ENCODE measurements around the gene GRK2.
"Not testable (repeated sequence)": the region's sequence is repeated elsewhere in the genome, so short reads cannot be mapped to it uniquely, and the experiment has no call there.

The GRK2 gene

DNA sequence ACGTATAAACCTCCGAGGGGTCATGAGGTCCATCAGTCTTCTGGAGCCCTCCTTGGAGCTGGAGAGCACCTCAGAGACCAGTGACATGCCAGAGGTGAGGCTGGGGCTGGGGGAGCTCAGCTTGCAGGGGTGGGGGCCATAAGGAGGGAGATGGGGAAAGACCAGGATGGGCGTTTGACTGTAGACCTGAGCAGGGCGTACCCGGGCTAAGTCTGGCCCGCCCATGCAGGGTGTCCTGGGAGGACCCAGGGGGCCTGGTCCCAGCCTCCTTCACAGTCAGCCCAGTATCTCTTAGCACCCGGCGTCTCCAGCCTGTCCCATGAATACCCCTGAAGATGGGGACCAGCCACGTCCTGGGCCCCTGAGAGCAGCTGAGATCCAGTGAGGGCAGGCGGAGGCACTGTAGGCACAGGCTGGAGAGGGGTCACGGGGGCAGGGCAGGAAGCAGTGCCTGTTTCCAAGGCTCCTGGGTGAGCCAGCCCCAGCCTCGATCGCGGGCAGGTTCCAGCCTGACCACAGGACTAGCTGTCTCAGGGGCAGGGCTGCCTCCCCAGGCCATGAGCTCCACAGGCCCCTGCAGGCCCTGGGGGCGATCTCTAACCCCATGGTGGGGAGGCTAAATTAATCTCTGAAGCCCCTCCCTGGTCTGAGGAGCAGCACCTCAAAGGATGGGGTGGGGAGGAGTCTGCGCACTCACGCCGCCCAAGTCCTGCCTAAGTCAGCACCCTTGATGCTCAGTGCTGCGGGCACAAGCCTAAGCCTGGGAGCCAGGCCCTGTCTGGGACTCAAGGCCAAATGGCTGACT lies 44.2 kb downstream of the GRK2 start:
- no peak for DNase-seq

DNA sequence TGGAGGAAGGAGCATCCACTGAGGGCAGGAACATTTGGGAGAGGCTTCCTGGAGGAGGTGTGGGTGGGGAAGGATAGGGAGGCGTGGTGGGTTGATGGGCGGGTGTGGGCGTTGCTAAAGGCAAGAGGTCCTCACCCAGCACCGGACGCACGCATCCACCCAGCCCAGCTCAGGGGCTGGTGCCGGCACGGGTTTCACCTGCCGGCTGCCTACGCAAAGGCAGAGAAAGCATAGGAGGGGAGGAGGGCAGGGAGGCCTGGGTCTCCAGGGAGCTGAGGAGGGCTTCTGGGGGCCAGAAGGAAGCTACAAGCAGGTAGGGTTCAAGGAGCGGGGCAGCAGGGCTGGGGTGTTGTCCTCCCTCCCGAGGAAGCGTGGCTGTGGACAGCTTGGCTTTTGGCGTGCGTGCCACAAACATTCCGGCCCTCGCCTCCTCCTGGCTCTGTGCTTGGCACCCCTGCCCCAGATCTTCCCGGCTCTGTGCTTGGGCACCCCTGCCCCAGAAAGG lies 44.8 kb downstream of the GRK2 start:
- DNase-seq = no peak

DNA sequence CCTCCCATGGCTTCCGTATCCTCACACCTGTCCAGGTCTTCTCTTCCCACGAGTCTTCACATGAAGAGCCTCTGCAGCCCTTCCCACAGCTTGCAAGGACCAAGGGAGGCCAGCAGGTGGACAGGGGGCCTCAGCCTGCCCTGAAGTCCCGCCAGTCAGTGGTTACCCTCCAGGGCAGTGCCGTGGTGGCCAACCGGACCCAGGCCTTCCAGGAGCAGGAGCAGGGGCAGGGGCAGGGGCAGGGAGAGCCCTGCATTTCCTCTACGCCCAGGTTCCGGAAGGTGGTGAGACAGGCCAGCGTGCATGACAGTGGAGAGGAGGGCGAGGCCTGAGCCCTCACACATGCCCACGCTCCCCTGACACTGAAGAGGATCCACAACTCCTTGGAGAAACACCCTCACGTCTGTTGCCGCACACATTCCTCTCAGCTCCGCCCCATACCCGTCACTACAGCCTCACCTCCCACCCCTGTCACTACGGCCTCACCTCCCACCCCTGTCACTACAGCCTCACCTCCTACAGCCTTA lies 45.3 kb downstream of the GRK2 start:
- no peak for DNase-seq

DNA sequence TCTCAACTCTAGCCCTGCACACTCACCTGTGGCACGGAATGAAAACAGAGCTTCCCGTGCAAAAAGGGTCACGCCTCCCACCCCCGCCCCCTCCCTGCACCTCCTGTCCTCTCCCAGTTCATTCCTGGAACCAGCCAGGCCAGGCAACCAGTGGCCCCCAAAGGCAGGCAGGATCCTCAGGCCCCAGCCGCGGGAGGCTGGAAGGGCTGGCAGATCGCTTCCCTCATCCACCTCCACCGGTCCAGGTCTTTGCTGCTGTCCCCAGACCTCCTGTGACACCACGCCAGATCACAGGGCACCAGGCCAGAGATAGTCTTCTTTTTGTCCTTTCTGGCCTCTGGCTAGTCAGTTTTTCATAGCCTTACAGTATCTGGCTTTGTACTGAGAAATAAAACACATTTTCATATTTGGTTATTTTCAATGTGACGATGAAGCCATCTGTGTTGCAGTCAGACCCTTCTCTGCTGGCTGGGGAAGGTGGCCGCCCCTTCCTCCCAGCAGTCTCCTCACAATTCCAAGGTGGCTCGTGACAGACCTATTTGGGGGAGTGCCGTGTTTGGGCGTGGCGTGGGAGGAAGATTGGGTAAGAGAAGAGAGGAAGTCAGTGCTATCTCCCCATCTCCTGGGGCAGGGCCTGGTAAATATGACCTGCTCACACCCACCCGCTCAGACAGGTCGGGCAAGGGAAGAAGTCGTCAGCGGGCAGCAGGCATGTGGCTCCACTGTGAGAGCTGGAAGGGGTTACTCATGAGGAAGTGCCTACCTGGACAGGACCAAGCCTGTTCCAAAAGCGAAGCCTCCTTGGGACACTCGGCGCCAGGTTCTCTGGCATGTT lies 46.1 kb downstream of the GRK2 start:
- DNase-seq = no peak

DNA sequence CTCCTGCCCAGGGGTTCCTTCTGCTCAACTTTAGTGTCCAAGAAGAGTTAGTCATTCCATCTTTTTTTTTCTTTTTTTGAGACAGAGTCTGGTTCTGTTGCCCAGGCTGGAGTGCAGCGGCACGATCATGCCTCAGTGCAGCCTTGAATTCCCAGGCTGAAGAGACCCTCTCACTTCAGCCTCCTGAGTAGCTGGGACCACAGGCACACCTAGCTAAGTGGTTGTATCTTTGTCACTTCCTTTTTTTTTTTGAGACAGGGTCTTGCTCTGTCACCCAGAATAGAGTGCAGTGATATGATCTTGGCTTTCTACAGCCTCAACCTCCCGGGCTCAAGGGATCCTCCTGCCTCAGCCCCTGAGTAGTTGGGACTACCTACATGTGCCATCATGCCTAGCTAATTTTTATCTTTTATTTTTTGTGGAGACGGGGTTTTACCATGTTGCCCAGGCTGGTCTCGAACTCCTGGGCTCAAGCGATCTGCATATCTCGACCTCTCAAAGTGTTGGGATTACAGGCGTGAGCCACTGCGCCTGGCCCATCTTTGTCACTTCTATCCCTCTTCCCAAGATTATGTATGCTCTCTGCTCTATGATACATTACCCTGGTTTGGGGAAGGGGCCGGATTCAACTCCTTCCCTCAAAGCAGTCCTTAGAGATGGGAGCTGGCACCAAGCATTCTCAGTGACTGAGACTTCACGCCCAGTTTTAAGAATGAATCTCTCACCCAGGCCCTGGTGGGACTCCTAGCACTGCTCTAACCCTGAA lies 47.0 kb downstream of the GRK2 start:
- no peak for DNase-seq

DNA sequence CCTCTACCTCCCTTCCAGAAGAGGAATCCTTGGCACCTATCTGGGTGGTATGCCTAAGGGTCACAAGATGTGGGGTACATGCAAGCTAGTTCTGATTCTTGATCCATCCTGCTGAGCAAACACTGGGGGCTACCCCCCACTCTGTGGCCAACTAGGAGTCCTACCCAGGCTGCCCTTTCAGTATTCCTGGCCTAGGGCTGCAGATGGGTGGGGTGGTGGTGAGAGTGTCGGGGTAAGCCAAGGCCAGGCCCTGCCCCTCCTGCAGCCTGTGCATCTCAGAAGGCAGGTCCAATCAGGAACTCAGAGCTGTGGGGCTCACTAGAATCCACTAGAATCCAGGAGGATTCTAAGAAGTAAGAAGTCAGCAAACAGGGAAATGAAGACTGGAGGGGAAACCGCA lies 47.9 kb downstream of the GRK2 start:
- no peak for DNase-seq

DNA sequence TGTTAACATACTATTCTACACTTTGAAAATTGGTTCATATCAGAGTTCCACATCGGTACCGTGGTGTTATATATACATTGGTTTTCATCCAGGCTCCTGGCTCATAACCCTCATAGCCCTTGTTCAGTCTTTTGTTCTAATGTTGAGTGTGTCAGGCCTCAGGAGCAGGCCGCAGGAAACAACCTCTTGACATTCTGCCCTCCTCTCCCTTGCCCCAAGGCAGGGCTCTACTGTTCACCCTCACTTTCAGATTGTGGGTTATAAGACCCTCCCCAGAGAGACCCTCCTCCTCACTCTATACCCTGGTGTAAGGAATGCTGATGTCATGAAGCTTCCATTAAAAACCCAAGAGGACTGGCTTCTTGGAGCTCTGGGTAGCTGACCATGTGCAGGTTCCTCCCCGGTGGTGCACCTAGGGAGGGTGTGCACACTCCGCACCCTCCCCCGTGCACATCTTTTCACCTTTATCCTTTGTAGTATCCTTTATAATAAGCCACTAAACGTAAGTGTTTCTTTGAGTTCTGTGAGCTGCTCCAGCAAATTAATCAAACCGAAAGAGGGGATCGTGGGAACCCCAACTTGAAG lies 49.1 kb downstream of the GRK2 start:
- no peak for DNase-seq

DNA sequence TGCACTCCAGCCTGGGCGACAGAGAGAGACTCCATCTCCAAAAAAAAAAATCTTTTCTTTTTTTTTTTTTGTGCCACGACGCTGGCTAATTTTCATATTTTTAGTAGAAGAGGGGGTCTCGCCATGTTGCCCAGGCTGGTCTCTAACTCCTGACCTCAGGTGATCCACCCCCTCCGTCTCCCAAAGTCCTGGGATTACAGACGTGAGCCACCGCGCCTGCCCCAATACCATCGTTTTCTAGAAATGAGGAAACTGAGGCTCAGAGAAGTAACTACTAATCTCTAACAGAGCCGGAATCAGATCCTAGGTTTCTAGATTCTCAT lies 50.6 kb downstream of the GRK2 start:
- DNase-seq = no peak

DNA sequence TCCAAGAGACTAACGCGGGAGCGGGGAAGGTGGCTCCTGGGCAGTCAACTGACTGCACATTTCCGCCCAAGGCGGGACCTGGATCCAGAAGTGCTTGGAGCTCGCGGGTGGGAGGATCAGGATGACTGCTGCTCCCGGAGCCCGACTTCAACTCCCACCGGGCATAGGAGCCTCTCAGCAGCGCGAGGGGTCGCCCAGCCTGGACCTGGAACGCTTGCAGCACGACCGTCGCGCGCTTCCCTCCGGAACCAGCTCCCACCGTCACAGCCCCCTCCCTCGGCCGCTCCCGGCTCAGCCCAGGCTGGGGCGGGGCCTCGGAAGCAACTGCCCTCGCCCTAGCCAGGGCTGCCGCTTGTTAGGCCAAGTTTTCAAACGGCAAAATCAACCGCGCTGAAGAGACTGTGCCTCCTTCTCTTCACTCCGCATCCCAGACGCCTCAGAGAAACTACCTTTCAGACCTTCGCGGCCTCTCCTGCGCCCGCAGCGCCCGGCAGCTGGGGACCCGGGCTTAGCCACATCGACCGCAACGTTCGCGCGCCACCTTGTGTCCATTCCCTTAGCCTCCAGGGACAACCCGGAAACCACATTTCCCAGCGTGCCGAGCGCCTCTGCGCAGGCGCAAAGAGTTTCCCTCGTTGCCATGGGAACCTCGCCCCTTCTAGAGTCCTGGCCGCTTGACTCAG lies 51.1 kb downstream of the GRK2 start:
- DNase-seq = peak; percentile 60 to 99 (median 94)

DNA sequence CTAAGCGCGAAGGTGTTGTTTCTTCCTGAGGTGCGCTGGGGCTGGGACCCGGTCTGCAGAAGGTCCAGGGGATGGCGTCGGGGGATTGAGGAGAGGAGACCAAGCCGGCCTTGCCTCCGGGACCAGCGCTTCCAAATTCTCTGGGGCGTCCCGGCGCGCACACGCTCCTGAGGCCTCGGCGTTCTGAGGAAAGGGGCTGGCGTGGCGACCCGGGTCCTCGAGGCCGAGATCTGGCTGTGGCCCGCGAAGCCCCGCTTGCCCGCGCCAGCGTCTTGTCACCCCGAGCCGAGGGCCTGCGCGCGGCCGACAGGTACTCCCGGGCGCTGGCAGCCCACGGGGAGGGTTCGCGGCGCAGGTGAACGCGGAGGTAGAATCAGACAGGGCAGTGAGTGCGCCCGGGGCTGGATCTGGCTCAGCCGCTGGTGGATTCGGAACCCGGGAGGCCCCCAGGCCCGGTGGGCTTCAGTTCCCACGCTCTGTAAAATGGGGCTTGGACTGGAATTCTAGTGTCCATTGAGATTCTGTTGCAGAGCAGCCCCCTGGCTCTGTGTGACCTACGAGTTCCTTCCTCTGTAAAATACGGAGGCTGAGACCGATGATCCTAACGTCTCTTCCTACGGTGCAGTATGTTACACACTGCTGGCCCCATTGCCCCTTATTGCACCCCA lies 51.7 kb downstream of the GRK2 start:
- peak in 1 of 58 donors; percentile 54 for DNase-seq

DNA sequence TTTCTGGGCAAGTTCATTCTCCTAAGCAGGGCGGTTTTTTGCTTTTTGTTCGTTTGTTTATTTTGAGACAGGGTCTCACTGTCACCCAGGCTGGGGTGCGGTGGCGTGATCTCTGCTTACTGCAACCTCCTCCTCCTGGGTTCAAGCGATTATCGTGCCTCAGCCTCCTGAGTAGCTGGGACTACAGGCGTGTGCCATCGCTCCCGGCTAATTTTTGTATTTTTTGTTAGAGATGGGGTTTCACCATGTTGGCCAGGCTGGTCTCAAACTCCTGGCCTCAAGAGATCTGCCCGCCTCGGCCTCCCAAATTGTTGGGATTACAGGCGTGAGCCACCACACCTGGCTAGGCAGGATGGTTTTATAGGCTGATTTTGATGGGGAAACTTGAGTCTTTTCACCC lies 52.6 kb downstream of the GRK2 start:
- DNase-seq = not testable (repeated sequence)

DNA sequence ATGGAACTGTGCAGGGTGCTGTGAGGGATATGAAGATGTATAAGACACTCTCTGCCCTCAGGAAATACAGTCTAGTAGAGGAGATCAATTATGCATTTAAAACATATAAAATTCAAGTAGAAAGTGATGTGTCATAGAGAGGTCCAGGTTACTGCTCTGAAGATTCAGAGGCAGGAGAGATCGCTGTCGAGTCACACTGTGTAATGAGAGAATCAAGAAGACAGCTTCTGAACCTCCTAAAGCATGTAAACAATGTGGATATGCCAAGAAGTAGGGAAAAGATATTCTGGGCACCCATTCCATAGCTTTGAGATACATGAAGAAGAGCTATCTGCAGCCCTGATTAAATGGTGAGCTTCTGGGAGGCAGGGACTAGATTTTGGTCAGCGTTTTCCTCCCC lies 53.7 kb downstream of the GRK2 start:
- DNase-seq = no peak

DNA sequence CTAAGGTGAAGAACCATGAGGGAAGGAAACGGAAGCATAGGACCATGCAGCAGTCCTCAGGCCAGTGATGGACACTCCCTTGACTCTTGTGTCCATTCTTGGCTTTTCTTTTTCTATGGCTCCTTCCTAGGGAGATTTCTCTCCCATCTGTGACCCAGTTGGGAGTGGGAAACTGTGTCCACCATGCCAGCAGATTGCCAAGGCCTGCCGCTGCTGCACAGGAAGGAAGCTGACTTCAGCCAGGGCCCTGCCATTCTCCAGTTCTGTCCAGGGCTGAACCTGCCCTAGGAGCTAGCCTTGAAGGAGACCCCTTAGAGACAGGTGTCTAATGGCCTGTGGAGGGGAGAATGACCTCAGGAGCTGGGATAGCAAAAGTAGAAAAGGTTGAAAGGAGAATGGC lies 54.4 kb downstream of the GRK2 start:
- DNase-seq = no peak

DNA sequence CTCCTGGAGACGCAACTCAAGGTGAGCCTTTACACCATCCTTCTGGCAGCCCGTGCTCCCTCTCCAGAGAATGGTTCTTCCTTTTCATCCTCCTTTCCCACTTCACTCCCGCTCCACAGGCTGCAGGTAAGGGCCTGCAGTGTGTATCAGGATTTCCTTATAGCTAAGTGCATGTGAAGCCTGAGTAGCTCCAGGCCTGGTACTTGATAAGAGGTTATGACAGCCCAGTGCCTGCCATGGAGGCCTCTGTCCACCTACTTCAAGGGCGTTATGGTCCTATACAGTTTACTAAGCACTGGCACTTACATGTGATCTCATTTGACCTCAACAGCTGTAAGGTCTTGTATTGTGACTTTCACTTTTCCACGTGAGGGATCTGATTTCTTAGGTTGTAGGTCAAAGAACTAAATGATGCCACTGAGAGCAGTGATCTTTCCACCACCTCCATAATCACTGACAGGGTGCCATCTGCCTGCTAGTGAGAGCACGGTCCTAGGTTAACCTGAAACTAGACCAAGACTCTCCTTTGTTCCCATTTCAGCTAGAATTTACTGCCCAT lies 55.1 kb downstream of the GRK2 start:
- no peak for DNase-seq

DNA sequence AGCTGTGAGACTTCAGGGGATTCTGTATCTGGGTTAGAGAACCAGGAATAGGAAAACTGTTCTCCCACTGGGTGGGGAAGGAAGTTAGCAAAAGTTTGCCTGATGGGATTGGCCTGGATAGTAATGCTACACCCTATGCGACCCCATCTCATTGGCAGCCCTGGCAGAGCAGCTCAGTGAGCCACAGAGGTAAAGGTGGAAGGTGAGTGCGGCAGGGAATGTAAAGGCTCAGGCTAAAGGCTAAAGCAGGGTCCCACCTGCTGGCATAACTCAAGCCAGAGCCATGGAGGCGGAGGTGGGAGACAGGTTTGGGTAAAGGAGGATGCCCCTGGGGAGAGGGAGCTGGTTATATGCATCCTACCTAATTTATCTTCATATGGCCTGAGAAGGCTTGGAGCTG lies 55.8 kb downstream of the GRK2 start:
- no peak for DNase-seq

DNA sequence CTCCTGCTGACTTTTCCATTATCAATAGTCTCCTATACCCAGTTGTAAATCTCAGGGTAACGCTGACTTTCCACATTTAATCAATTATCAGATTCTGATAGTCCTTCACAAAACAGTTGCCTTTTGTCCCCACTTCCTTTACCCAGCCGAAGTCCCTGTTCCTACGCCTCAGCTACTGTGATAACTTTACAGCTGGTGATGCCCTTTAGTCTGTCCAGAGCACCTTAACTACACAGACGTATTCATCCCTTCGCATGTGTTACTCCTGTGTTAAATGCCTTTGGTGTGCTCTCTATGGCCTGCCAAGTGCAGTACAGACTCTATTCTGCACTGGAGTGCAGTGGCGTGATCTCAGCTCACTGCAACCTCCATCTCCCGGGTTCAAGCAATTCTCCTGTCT lies 57.3 kb downstream of the GRK2 start:
- DNase-seq = no peak

DNA sequence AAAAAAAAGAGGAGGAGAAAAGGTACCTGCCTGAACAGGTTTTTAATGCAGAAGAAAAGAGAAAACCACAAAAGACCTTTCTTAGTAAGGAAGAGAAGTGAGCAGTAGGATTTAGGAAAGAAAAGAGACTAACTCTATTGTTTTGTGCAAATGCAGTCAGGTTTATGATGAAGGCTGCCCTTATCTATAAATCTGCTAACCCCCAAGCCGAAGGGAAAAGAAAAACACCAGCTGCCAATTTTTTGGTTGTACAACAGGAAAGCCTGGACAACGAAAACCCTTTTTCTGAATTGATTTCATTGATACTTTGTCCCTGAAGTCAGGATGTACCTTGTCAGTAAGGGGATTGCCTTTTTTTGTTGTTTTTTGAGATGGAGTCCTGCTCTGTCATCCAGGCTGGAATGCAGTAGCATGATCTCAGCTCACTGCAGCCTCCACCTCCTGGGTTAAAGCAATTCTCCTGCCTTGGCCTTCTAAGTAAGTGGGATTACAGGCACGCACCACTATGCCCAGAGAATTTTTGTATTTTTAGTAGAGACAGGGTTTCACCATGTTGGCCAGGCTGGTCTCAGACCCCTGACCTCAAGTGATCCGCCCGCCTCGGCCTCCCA lies 65.9 kb downstream of the GRK2 start:
- no peak for DNase-seq

Measured in anterior cingulate cortex (tissue), 58 donors.